ENCODE results near the gene FLRT1.
A peak's percentile ranks its signal among the peaks of the same experiment; 100 is the strongest.

The FLRT1 gene

GRCh38 chr11:64049509-64049908, 13.8 kb downstream of the FLRT1 start:
- no peak for DNase-seq

GRCh38 chr11:64051297-64051696, 15.6 kb downstream of the FLRT1 start:
- no peak for DNase-seq

GRCh38 chr11:64052436-64052835, 16.7 kb downstream of the FLRT1 start:
- no peak for DNase-seq

GRCh38 chr11:64052938-64053622, 17.3 kb downstream of the FLRT1 start:
- no peak for DNase-seq

GRCh38 chr11:64053699-64054098, 18.0 kb downstream of the FLRT1 start:
- peak; percentile 21 for DNase-seq

GRCh38 chr11:64055077-64055476, 19.3 kb downstream of the FLRT1 start:
- DNase-seq: no peak

- no peak for DNase-seq
These were observed 20.6 kb downstream of the FLRT1 start for GRCh38 chr11:64056213-64056785.

GRCh38 chr11:64056861-64057260, 21.1 kb downstream of the FLRT1 start:
- DNase-seq: no peak

- no peak for DNase-seq
These were observed 22.2 kb downstream of the FLRT1 start for GRCh38 chr11:64057890-64058289.

GRCh38 chr11:64058494-64058893, 22.8 kb downstream of the FLRT1 start:
- DNase-seq: no peak

- DNase-seq: no peak
These were observed 23.8 kb downstream of the FLRT1 start for GRCh38 chr11:64059339-64060140.

GRCh38 chr11:64060263-64060860, 24.6 kb downstream of the FLRT1 start:
- no peak for DNase-seq

- DNase-seq: peak; percentile 33
These were observed 25.2 kb downstream of the FLRT1 start for GRCh38 chr11:64060861-64061444.

- no peak for DNase-seq
These were observed 26.7 kb downstream of the FLRT1 start for GRCh38 chr11:64062185-64063039.

GRCh38 chr11:64063777-64064176, 28.0 kb downstream of the FLRT1 start:
- DNase-seq: no peak

- DNase-seq: no peak
These were observed 28.8 kb downstream of the FLRT1 start for GRCh38 chr11:64064374-64065140.

- DNase-seq: no peak
These were observed 29.4 kb downstream of the FLRT1 start for GRCh38 chr11:64065141-64065465.

- no peak for DNase-seq
These were observed 30.0 kb downstream of the FLRT1 start for GRCh38 chr11:64065712-64066111.

GRCh38 chr11:64067230-64067993, 31.7 kb downstream of the FLRT1 start:
- DNase-seq: no peak

- no peak for DNase-seq
These were observed 33.1 kb downstream of the FLRT1 start for GRCh38 chr11:64068705-64069400.
